Hepatocyte (in vitro differentiated cells): Measurements from ENCODE around the gene PPP4R4.

Experiments
- CTCF ChIP-seq: fragments of 200-600 bp; sonication (generic); IDR thresholded peaks from 2 replicates; pipeline ENCODE4 v1.5.1; 2016; ENCODE audit warnings: antibody characterized with exemption, mild to moderate bottlenecking; ENCODE audit not compliant: poor library complexity
- EZH2 ChIP-seq: fragments of 200-600 bp; sonication (generic); IDR thresholded peaks from 2 replicates; pipeline ENCODE4 v1.6.1; 2016; ENCODE audit warnings: antibody characterized with exemption, mild to moderate bottlenecking, borderline replicate concordance
- EZH2phosphoT487 ChIP-seq: fragments of 200-600 bp; sonication (generic); IDR thresholded peaks from one replicate; pipeline ENCODE4 v1.6.1; 2018; ENCODE audit warnings: antibody characterized with exemption, mild to moderate bottlenecking, low read depth, moderate library complexity; ENCODE audit not compliant: unreplicated experiment, severe bottlenecking

- no peak for TF ChIP-seq CTCF
- no peak for TF ChIP-seq EZH2
- TF ChIP-seq EZH2phosphoT487 = no peak
Measured at GRCh38 chr14:94291906-94292525, 117.9 kb downstream of the PPP4R4 start.
